H1 (cell line): ENCODE results near the gene PLEKHO1. TPM values are rescaled to one million over a fixed set of nuclear protein-coding genes. Genes with fewer than 3 reads are reported as not detected.

Source experiments
- CTCF ChIA-PET: fragments of 300-600 bp; sonication (Branson Sonifier 250); formaldehyde crosslinking; loops from one replicate; lab custom pipeline; 2021; ENCODE audit not compliant: partially characterized antibody; lab: Charles Lee
- POLR2A ChIA-PET: fragments of 300-600 bp; sonication (Branson Sonifier 250); formaldehyde crosslinking; loops from one replicate; lab custom pipeline; 2021; ENCODE audit warnings: inconsistent platforms; ENCODE audit not compliant: partially characterized antibody; lab: Charles Lee
- DNase-seq, 2 experiments: peaks; one replicate each; pipeline versions ENCODE4 v3.0.0 to v3.0.0-alpha.2; 2010 to 2022; ENCODE audit warnings: low spot score in 2 of 2, low read depth in 1 of 2, mixed read lengths in 1 of 2
- FAIRE-seq: peaks from 2 replicates; lab custom pipeline; 2011; peaks lifted over from hg19 to GRCh38; lab: Jason Lieb, UNC
- H2AFZ ChIP-seq: 2 replicates; pipeline ENCODE4 v1.8.1; 2012; ENCODE audit warnings: low read length, inconsistent platforms
- H2AK5ac ChIP-seq: 2 replicates; pipeline ENCODE4 v1.6.1; 2013; ENCODE audit warnings: low read depth, low read length
- H2BK120ac ChIP-seq: replicated peaks from 2 replicates; pipeline ENCODE3; 2013; ENCODE audit warnings: low read depth, low read length, inconsistent platforms
- H2BK12ac ChIP-seq: 2 replicates; pipeline ENCODE4 v1.6.1; 2013; ENCODE audit warnings: low read depth, low read length
- H2BK15ac ChIP-seq: 2 replicates; pipeline ENCODE4 v1.6.1; 2013; ENCODE audit warnings: low read length
- H2BK20ac ChIP-seq: 2 replicates; pipeline ENCODE4 v1.6.1; 2013; ENCODE audit warnings: low read length
- H2BK5ac ChIP-seq: 2 replicates; pipeline ENCODE4 v1.6.1; 2013; ENCODE audit warnings: low read depth, low read length
- H3K14ac ChIP-seq: 2 replicates; pipeline ENCODE4 v1.6.1; 2013; ENCODE audit warnings: inconsistent platforms; ENCODE audit not compliant: insufficient read length
- H3K18ac ChIP-seq: 2 replicates; pipeline ENCODE4 v1.6.1; 2013; ENCODE audit warnings: low read length; ENCODE audit errors: extremely low read depth
- H3K23ac ChIP-seq: 2 replicates; pipeline ENCODE4 v1.6.1; 2013; ENCODE audit warnings: inconsistent platforms; ENCODE audit not compliant: insufficient read length
- H3K23me2 ChIP-seq: 2 replicates; pipeline ENCODE4 v1.6.1; 2013; ENCODE audit warnings: low read depth, low read length
- H3K27ac ChIP-seq: 2 replicates; pipeline ENCODE4 v1.6.1; 2011; ENCODE audit warnings: low read depth, low read length, inconsistent platforms
- H3K27me3 ChIP-seq, 4 experiments: replicated peaks in 1 of 4; 1 replicate in 1 of 4; 2 replicates in 3 of 4; pipeline versions ENCODE4 v1.6.1 to v1.8.1; 2011 to 2013; ENCODE audit warnings: low read length in 3 of 4, mild to moderate bottlenecking in 3 of 4, inconsistent platforms in 2 of 4, mixed read lengths in 2 of 4, moderate library complexity in 1 of 4; ENCODE audit not compliant: control insufficient read depth in 3 of 4, insufficient read depth in 3 of 4; ENCODE audit errors: extremely low read depth in 1 of 4
- H3K36me3 ChIP-seq, 4 experiments: 2 replicates each; pipeline versions ENCODE4 v1.6.1 to v1.8.1; 2011 to 2013; ENCODE audit warnings: mild to moderate bottlenecking in 4 of 4, low read length in 3 of 4, moderate library complexity in 2 of 4, control low read depth in 1 of 4, inconsistent platforms in 1 of 4; ENCODE audit not compliant: insufficient read depth in 4 of 4, control insufficient read depth in 2 of 4
- H3K4ac ChIP-seq: replicated peaks from 2 replicates; pipeline ENCODE3; 2013; ENCODE audit warnings: low read length, low read depth, mixed read lengths, inconsistent platforms; ENCODE audit not compliant: insufficient read length
- H3K4me1 ChIP-seq, 4 experiments: replicated peaks in 1 of 4; 1 replicate in 1 of 4; 2 replicates in 3 of 4; pipeline versions ENCODE4 v1.6.1 to v1.8.1; 2011 to 2013; ENCODE audit warnings: low read length in 3 of 4, inconsistent platforms in 2 of 4, mixed read lengths in 1 of 4; ENCODE audit not compliant: insufficient read depth in 4 of 4, control insufficient read depth in 3 of 4
- H3K4me2 ChIP-seq, 2 experiments: 2 replicates each; pipeline versions ENCODE4 v1.6.1 to v1.8.1; 2011 to 2013; ENCODE audit warnings: low read depth in 2 of 2, low read length in 2 of 2, control low read depth in 1 of 2, inconsistent platforms in 1 of 2, mild to moderate bottlenecking in 1 of 2; ENCODE audit not compliant: insufficient read depth in 1 of 2
- H3K4me3 ChIP-seq, 4 experiments: fragments of 200-600, 300-600 bp in 1 of 4; sonication (generic), shearing (Covaris generic), sonication (Bioruptor Twin) in 1 of 4; 2 replicates each; pipeline versions ENCODE4 v1.5.1 to v1.8.1; 2011 to 2016; ENCODE audit warnings: low read length in 4 of 4, low read depth in 3 of 4, control low read depth in 2 of 4, inconsistent platforms in 2 of 4, mild to moderate bottlenecking in 2 of 4, mixed read lengths in 1 of 4, moderate library complexity in 1 of 4; ENCODE audit not compliant: insufficient read depth in 2 of 4; ENCODE audit errors: extremely low read depth in 1 of 4
- H3K56ac ChIP-seq: replicated peaks from 2 replicates; pipeline ENCODE3; 2013; ENCODE audit warnings: low read depth, mild to moderate bottlenecking, mixed read lengths, low read length, inconsistent platforms; ENCODE audit not compliant: insufficient read length
- H3K79me1 ChIP-seq: 2 replicates; pipeline ENCODE4 v1.6.1; 2013; ENCODE audit warnings: low read depth, low read length, control low read depth
- H3K79me2 ChIP-seq, 2 experiments: 2 replicates each; pipeline versions ENCODE4 v1.6.1 to v1.8.1; 2012 to 2013; ENCODE audit warnings: low read length in 2 of 2, mild to moderate bottlenecking in 2 of 2, inconsistent platforms in 1 of 2; ENCODE audit not compliant: insufficient read depth in 2 of 2, control insufficient read depth in 1 of 2
- H3K9ac ChIP-seq, 4 experiments: replicated peaks in 1 of 4; 1 replicate in 1 of 4; 2 replicates in 3 of 4; pipeline versions ENCODE4 v1.6.1 to v1.8.1; 2011 to 2013; ENCODE audit warnings: low read depth in 3 of 4, low read length in 3 of 4, control low read depth in 2 of 4, mild to moderate bottlenecking in 2 of 4, moderate library complexity in 2 of 4, inconsistent platforms in 1 of 4; ENCODE audit errors: extremely low read depth in 1 of 4
- H3K9me3 ChIP-seq, 2 experiments: 2 replicates each; pipeline versions ENCODE4 v1.6.1 to v1.8.1; 2012 to 2013; ENCODE audit warnings: mild to moderate bottlenecking in 2 of 2, moderate library complexity in 2 of 2, control low read depth in 1 of 2, inconsistent platforms in 1 of 2, low read depth in 1 of 2, low read length in 1 of 2, mixed read lengths in 1 of 2; ENCODE audit not compliant: insufficient read depth in 2 of 2
- H4K20me1 ChIP-seq, 2 experiments: replicated peaks in 1 of 2; 2 replicates each; pipeline versions ENCODE3 to v1.8.1; 2011 to 2013; ENCODE audit warnings: inconsistent platforms in 2 of 2, low read length in 2 of 2, mild to moderate bottlenecking in 1 of 2; ENCODE audit not compliant: insufficient read depth in 2 of 2, control insufficient read depth in 1 of 2
- H4K5ac ChIP-seq: 2 replicates; pipeline ENCODE4 v1.6.1; 2013; ENCODE audit warnings: low read length, low read depth, mixed read lengths, inconsistent platforms; ENCODE audit not compliant: insufficient read length
- H4K8ac ChIP-seq: 2 replicates; pipeline ENCODE4 v1.8.0; 2013; ENCODE audit warnings: mild to moderate bottlenecking, moderate library complexity, low read length, inconsistent platforms; ENCODE audit not compliant: insufficient read depth; ENCODE audit errors: extremely low read depth
- H4K91ac ChIP-seq: replicated peaks from 2 replicates; pipeline ENCODE3; 2013; ENCODE audit warnings: low read length, mixed read lengths, inconsistent platforms; ENCODE audit not compliant: insufficient read length
- BCL11A ChIP-seq, 2 experiments: IDR thresholded peaks; one replicate each; pipeline ENCODE4 v1.6.1; 2011; ENCODE audit warnings: low read depth in 2 of 2, low read length in 2 of 2, mild to moderate bottlenecking in 2 of 2
- CREB1 ChIP-seq: IDR thresholded peaks from 2 replicates; pipeline ENCODE4 v1.6.1; 2012; ENCODE audit warnings: inconsistent platforms
- CTCF ChIP-seq, 3 experiments: IDR thresholded peaks; 1 replicate in 2 of 3; 2 replicates in 1 of 3; pipeline versions ENCODE4 v1.5.1 to v1.6.1; 2011; ENCODE audit warnings: low read length in 3 of 3, mild to moderate bottlenecking in 3 of 3, inconsistent platforms in 2 of 3, low read depth in 1 of 3, moderate library complexity in 1 of 3; ENCODE audit not compliant: insufficient read depth in 1 of 3; ENCODE audit errors: control extremely low read depth in 1 of 3
- FOSL1 ChIP-seq: IDR thresholded peaks from 2 replicates; pipeline ENCODE4 v1.6.1; 2011; ENCODE audit warnings: mild to moderate bottlenecking, low read depth, low read length, moderate library complexity; ENCODE audit not compliant: insufficient read depth
- KDM1A ChIP-seq: fragments of 200-600, 300-600 bp; sonication (generic); IDR thresholded peaks from 2 replicates; pipeline ENCODE4 v1.7.1; 2016; ENCODE audit warnings: mild to moderate bottlenecking, low read length, borderline replicate concordance
- NRF1 ChIP-seq: IDR thresholded peaks from 2 replicates; pipeline ENCODE4 v1.6.1; 2011; ENCODE audit warnings: mild to moderate bottlenecking, low read depth, low read length, improper control_type of control experiment
- RBBP5 ChIP-seq: IDR thresholded peaks from 2 replicates; pipeline ENCODE4 v1.7.1; 2012; ENCODE audit warnings: low read depth, mild to moderate bottlenecking, inconsistent platforms, low read length, moderate library complexity, borderline replicate concordance
- RXRA ChIP-seq: IDR thresholded peaks from 2 replicates; pipeline ENCODE4 v1.6.1; 2011; ENCODE audit warnings: low read depth, mild to moderate bottlenecking, low read length, moderate library complexity; ENCODE audit not compliant: insufficient read depth
- SP4 ChIP-seq: IDR thresholded peaks from 2 replicates; pipeline ENCODE4 v1.6.1; 2012; ENCODE audit warnings: low read length, inconsistent platforms
- TAF1 ChIP-seq: IDR thresholded peaks from 2 replicates; pipeline ENCODE4 v1.6.1; 2011; ENCODE audit warnings: mild to moderate bottlenecking, low read depth, low read length
- ZNF274 ChIP-seq: IDR thresholded peaks from 2 replicates; pipeline ENCODE4 v1.7.0; 2012; ENCODE audit warnings: low read length, borderline replicate concordance; ENCODE audit errors: extremely low read depth
- WGBS, 2 experiments: shearing (Covaris generic) in 1 of 2; methylation state at CpG; one replicate each; pipeline versions ENCODE4 v1.1.6 to v1.1.7; 2013 to 2015; ENCODE audit warnings: low lambda C conversion rate in 2 of 2, mixed read lengths in 2 of 2, inconsistent platforms in 1 of 2, low coverage in 1 of 2, missing lambda C conversion rate in 1 of 2; ENCODE audit not compliant: insufficient replicate concordance in 2 of 2, insufficient coverage in 1 of 2, insufficient read length in 1 of 2; ENCODE audit errors: extremely low coverage in 1 of 2, missing lambda C conversion rate in 1 of 2; 5-methylcytosine and 5-hydroxymethylcytosine counted together
- polyA plus RNA-seq, 7 experiments: library from polyadenylated mRNA; depleted of rRNA in 3 of 7; stranded (reverse) in 5 of 7; unstranded in 2 of 7; fragments of >200 nt in 5 of 7; fragments of 200-250 nt in 2 of 7; gene quantifications; 1 replicate in 5 of 7; 2 replicates in 1 of 7; 4 replicates in 1 of 7; pipeline versions ENCODE4 v1.2.1 to v1.2.3, GENCODE V29; 2011 to 2013; ENCODE audit warnings: missing spikeins in 2 of 7, mixed read lengths in 2 of 7
- total RNA-seq: library from RNA; stranded (reverse); fragmentation: NEBNext Ultra II Directional; extraction: Animal tissue kit (Norgen Biotek cat#: 25700); gene quantifications from 2 replicates; pipeline ENCODE4 v1.2.1, GENCODE V29; 2021

Gene PLEKHO1
- total and polyA plus RNA-seq, 2 of the 8 experiments (the other 6 are each of a cell fraction or from before 2014, with no cell fraction given), result 23.2 to 37.0 TPM

GRCh38 chr1:150179867-150180266 is 30.2 kb downstream of the PLEKHO1 start:
- no peak overlapping the region for H4K8ac ChIP-seq
- no peak overlapping the region for H3K18ac ChIP-seq
- no peak overlapping the region for H3K14ac ChIP-seq
- H2BK5ac ChIP-seq, result no peak overlapping the region
- no peak overlapping the region for H4K91ac ChIP-seq
- no peak overlapping the region for H4K5ac ChIP-seq
- H4K20me1 ChIP-seq, result no peaks in the 10 kb centered on the region
- H2AFZ ChIP-seq, result no peak overlapping the region
- H3K27ac ChIP-seq, result no peak overlapping the region
- no peak overlapping the region for H3K4me3 ChIP-seq
- H3K9ac ChIP-seq, result no peak overlapping the region
- no peak overlapping the region for H2BK12ac ChIP-seq
- CTCF ChIA-PET, result interaction anchor here (1.9 kb wide), 1 partner anchor 218 kb away, joined by 7 read pairs; no protein-coding TSS in a partner anchor
- POLR2A ChIA-PET, result no interaction called here
- H2BK120ac ChIP-seq, result no peak overlapping the region
- no peak overlapping the region for H3K4ac ChIP-seq
- no peak overlapping the region for H3K4me2 ChIP-seq
- 93% methylated on average over 7 of the region's 7 CpGs; no CpG with 5 or more reads in 1 of the 2 experiments for WGBS, 2 experiments
- no peaks in the 10 kb centered on the region for H3K23me2 ChIP-seq
- H3K56ac ChIP-seq, result no peak overlapping the region
- no peaks in the 10 kb centered on the region for H3K9me3 ChIP-seq
- H3K36me3 ChIP-seq, result no peaks in the 10 kb centered on the region
- H3K79me2 ChIP-seq, result no peaks in the 10 kb centered on the region
- no peaks in the 10 kb centered on the region for H3K79me1 ChIP-seq
- DNase-seq, result no peak
- H2BK15ac ChIP-seq, result no peak overlapping the region
- TF ChIP-seq CTCF (IDR thresholded peaks at IDR 0.05; ENCODE audit: control extremely low read depth in 1 of 3, insufficient read depth in 1 of 3, low read depth in 1 of 3, low read length in 3 of 3) (no peak), CREB1 (no peak), ZNF274 (no peak), FOSL1 (no peak), RBBP5 (no peak), TAF1 (no peak), RXRA (no peak), BCL11A (IDR thresholded peaks at IDR 0.05; ENCODE audit: low read depth in 2 of 2, low read length in 2 of 2) (no peak), NRF1 (no peak), KDM1A (no peak), SP4 (no peak)
- H3K23ac ChIP-seq, result no peak overlapping the region
- FAIRE-seq, result no peak
- H3K27me3 ChIP-seq, result no peaks in the 10 kb centered on the region
- no peak overlapping the region for H2AK5ac ChIP-seq
- no peak overlapping the region for H2BK20ac ChIP-seq
- no peaks in the 10 kb centered on the region for H3K4me1 ChIP-seq
